Measurements from ENCODE around the gene RFX5. TPM values are rescaled to one million over a fixed set of nuclear protein-coding genes. Genes with fewer than 3 reads are reported as not detected.
"Not testable (repeated sequence)": the region's sequence is repeated elsewhere in the genome, so short reads cannot be mapped to it uniquely, and the experiment has no call there.

RFX5 gene
- total RNA-seq, 4 donors from 2014 or later: 22.9 to 66.4 (median 34.1) TPM

GRCh38 chr1:151361883-151362282 lies 14.8 kb upstream of the RFX5 start:
- Histone ChIP-seq H3K27ac (no peak overlapping the region), H3K9me3 (no peaks in the 10 kb centered on the region), H3K4me3 (no peak overlapping the region), H3K36me3 (no peaks in the 10 kb centered on the region), H3K4me1 (no peaks in the 10 kb centered on the region), H3K27me3 (no peaks in the 10 kb centered on the region)
- intact Hi-C loops (cut with DNase I; ENCODE audit: low total_unique reads): no loop called here
- TF ChIP-seq POLR2A (IDR thresholded peaks at IDR 0.05) (no peak), CTCF (IDR thresholded peaks at IDR 0.05) (no peak)
- no peak for DNase-seq

- Histone ChIP-seq H3K4me3 (no peak overlapping the region), H3K4me1 (no peaks in the 10 kb centered on the region), H3K27ac (no peak overlapping the region), H3K9me3 (no peaks in the 10 kb centered on the region), H3K27me3 (no peaks in the 10 kb centered on the region), H3K36me3 (no peaks in the 10 kb centered on the region)
- no peak for TF ChIP-seq CTCF (IDR thresholded peaks at IDR 0.05)
- TF ChIP-seq POLR2A (IDR thresholded peaks at IDR 0.05): no peak
- intact Hi-C loops (cut with DNase I; ENCODE audit: low total_unique reads): no loop called here
- DNase-seq: no peak
Measured at GRCh38 chr1:151356696-151357095, 9.6 kb upstream of the RFX5 start.

GRCh38 chr1:151352021-151352718 lies 5.1 kb upstream of the RFX5 start:
- DNase-seq: no peak
- TF ChIP-seq POLR2A (IDR thresholded peaks at IDR 0.05) (no peak), CTCF (IDR thresholded peaks at IDR 0.05) (no peak)
- Histone ChIP-seq H3K27me3 (no peaks in the 10 kb centered on the region), H3K27ac (no peak overlapping the region), H3K4me3 (no peak overlapping the region), H3K9me3 (no peaks in the 10 kb centered on the region), H3K4me1 (no peaks in the 10 kb centered on the region), H3K36me3 (no peaks in the 10 kb centered on the region)
- intact Hi-C loops (cut with DNase I; ENCODE audit: low total_unique reads): no loop called here

GRCh38 chr1:151350323-151350722 lies 3.3 kb upstream of the RFX5 start:
- H3K27ac ChIP-seq; H3K27me3 ChIP-seq; H3K36me3 ChIP-seq; H3K4me3 ChIP-seq; H3K4me1 ChIP-seq; DNase-seq; intact Hi-C loops (cut with DNase I; ENCODE audit: low total_unique reads); H3K9me3 ChIP-seq: not testable (repeated sequence)

- TF ChIP-seq POLR2A (IDR thresholded peaks at IDR 0.05) (no peak), CTCF (IDR thresholded peaks at IDR 0.05) (no peak)
- no peaks in the 10 kb centered on the region for H3K27me3 ChIP-seq
- H3K36me3 ChIP-seq: no peaks in the 10 kb centered on the region
- H3K27ac ChIP-seq: peak overlapping the region; percentile 87 to 89
- DNase-seq: no peak
- peak overlapping the region; percentile 50 to 75 for H3K4me3 ChIP-seq
- H3K4me1 ChIP-seq: peaks cover 0 to 8% of the 10 kb centered on the region in 2 donors
- no peaks in the 10 kb centered on the region for H3K9me3 ChIP-seq
- intact Hi-C loops (cut with DNase I; ENCODE audit: low total_unique reads): loop anchor here (10.0 kb wide), 1 partner anchor 57 kb away; no protein-coding TSS in a partner anchor
Measured at GRCh38 chr1:151347523-151348246, 633 bp upstream of the RFX5 start.

All from uterus (tissue), 4 donors.